GM21447 (cell line): Measurements from ENCODE around the gene PREX1.

Experiments
- ATAC-seq: cut with Tn5 transposase; IDR thresholded peaks from one replicate; pipeline ENCODE4 v1.9.1; 2021; ENCODE audit not compliant: unreplicated experiment

Gene PREX1

GRCh38 chr20:48706116-48706656 is 121.6 kb downstream of the PREX1 start:
- ATAC-seq, result no peak

GRCh38 chr20:48705240-48706115 is 122.3 kb downstream of the PREX1 start:
- ATAC-seq, result no peak

GRCh38 chr20:48704761-48705160 is 123.0 kb downstream of the PREX1 start:
- ATAC-seq, result no peak

- no peak for ATAC-seq
Observed at GRCh38 chr20:48703511-48704219, 124.1 kb downstream of the PREX1 start.

- ATAC-seq, result no peak
Observed at GRCh38 chr20:48703107-48703506, 124.7 kb downstream of the PREX1 start.

- no peak for ATAC-seq
Observed at GRCh38 chr20:48702455-48702913, 125.3 kb downstream of the PREX1 start.

- no peak for ATAC-seq
Observed at GRCh38 chr20:48701702-48702101, 126.1 kb downstream of the PREX1 start.

GRCh38 chr20:48698507-48699267 is 129.1 kb downstream of the PREX1 start:
- no peak for ATAC-seq

- ATAC-seq, result no peak
Observed at GRCh38 chr20:48697845-48698491, 129.8 kb downstream of the PREX1 start.

- no peak for ATAC-seq
Observed at GRCh38 chr20:48696671-48697070, 131.1 kb downstream of the PREX1 start.

GRCh38 chr20:48695738-48696137 is 132.1 kb downstream of the PREX1 start:
- no peak for ATAC-seq

GRCh38 chr20:48695255-48695654 is 132.5 kb downstream of the PREX1 start:
- no peak for ATAC-seq

- no peak for ATAC-seq
Observed at GRCh38 chr20:48694381-48694865, 133.4 kb downstream of the PREX1 start.

- ATAC-seq, result no peak
Observed at GRCh38 chr20:48691523-48691922, 136.3 kb downstream of the PREX1 start.

GRCh38 chr20:48690888-48691287 is 136.9 kb downstream of the PREX1 start:
- ATAC-seq, result no peak

GRCh38 chr20:48689874-48690571 is 137.8 kb downstream of the PREX1 start:
- ATAC-seq, result no peak

- ATAC-seq, result no peak
Observed at GRCh38 chr20:48689388-48689787, 138.4 kb downstream of the PREX1 start.

GRCh38 chr20:48688579-48688978 is 139.2 kb downstream of the PREX1 start:
- ATAC-seq, result no peak

- no peak for ATAC-seq
Observed at GRCh38 chr20:48687117-48687800, 140.5 kb downstream of the PREX1 start.
